HT1080 (cell line): ENCODE data around the gene MTMR3. TPM values are rescaled to one million over a fixed set of nuclear protein-coding genes. Genes with fewer than 3 reads are reported as not detected.
A peak's percentile ranks its signal among the peaks of the same experiment; 100 is the strongest.

Experiments
- DNase-seq: peaks from one replicate; pipeline ENCODE4 v3.0.0-alpha.2; 2015; ENCODE audit warnings: low read depth
- total RNA-seq: library from RNA; depleted of rRNA; stranded (reverse); fragments of >200 nt; shearing (Covaris generic); gene quantifications from 2 replicates; pipeline ENCODE4 v1.2.3, GENCODE V29; 2014

Gene MTMR3
- total RNA-seq, 1 experiment from 2014 or later, result 10.9 TPM

DNA sequence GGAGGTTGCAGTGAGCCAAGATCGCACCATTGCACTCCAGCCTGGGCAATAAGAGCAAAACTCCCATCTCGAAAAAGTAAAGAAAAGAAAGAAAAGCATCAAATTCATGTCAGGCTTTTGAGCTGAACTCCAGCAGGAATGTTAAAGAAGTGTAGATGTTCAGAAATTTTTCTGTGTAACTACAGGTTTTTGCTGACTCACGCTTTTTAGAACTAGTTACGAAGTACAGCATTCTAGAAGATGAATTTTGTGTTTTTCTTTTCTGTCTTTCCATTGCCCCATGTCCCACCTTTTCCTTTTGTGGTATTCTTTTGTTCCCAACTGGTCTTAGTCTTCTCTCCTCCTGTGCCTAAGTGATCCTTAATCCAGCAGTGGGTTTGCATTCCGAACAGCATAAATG lies 141.3 kb downstream of the MTMR3 start:
- no peak for DNase-seq

DNA sequence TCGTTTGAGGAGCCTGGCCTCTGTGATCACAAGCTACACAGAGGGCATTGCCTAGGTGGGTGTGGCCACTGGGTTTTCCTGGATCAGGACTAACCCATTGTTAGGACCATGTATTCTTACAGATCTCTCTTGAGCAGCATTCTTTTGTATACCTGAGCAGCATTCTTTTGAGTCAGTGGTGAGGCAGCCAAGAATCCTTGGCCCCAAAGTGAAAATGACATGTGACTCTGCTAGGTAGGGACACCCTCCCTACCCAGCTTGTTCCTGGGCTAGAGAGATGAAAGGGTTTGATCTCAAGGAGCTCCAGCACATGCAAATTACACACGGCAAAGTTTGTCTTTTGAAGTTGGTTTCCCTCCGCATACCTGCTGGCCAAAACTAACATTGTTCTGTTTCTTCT lies 142.2 kb downstream of the MTMR3 start:
- no peak for DNase-seq

DNA sequence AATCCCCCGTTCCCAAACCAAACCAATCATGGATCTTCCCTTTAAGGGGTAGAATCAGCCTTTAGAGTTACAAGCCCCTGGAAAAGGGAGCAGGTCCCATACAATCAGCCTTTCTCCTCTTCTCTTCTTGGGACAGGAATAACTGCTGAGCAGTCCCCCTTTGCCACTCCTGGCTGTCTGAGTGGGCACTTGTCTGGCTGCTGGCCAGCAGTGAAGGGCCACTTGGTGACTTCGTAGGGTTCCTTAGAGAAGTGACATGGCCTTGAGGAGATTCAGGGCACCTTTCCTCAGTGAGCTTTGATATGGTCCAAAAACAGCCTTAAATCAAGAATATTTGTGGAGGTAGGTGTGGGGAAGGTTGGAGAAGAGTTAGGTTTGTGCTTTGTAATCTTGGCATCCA lies 143.8 kb downstream of the MTMR3 start:
- no peak for DNase-seq

GRCh38 chr22:30027169-30027568 lies 144.2 kb downstream of the MTMR3 start:
- no peak for DNase-seq

- no peak for DNase-seq
Measured at GRCh38 chr22:30027791-30028190, 144.8 kb downstream of the MTMR3 start.

DNA sequence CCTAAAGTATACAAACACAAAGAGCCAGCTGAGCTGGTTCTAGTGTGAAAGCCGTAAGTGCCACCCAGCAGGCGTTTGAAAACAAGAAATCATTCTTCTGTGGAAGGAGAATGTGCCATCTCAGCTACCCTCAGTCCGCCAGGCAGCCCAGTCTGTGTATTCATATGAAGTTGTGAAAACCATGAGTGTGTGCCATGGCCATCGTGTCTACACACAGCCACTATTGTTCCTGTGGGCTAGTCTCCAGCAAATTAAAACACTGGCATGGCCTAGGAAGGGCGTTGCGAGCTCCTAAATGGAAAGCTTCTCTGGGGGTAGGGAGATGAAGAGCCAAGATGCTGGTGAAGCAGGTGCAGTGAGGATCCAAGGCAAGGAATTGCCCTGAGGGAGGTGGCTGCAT lies 145.8 kb downstream of the MTMR3 start:
- no peak for DNase-seq

GRCh38 chr22:30029512-30029911 lies 146.5 kb downstream of the MTMR3 start:
- no peak for DNase-seq

DNA sequence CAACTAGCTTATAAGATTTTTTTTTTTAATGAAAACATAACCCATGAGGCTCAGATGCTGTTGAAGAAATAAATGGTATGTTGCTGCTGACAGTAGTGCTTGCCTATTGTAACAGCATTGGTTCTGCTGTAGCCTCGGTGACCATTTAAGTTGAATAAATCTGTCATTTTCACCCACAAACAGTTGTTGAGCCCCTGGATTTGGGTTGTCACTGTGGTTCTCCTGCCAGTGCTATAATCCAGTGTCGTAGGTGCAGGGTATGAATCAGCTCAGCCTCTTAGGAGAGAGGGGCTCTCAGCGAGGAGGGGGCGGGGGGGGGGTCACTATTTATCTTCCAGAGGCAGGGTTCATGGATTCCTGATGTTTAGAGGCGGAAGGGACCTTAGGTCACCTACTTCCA lies 147.4 kb downstream of the MTMR3 start:
- DNase-seq, result no peak

DNA sequence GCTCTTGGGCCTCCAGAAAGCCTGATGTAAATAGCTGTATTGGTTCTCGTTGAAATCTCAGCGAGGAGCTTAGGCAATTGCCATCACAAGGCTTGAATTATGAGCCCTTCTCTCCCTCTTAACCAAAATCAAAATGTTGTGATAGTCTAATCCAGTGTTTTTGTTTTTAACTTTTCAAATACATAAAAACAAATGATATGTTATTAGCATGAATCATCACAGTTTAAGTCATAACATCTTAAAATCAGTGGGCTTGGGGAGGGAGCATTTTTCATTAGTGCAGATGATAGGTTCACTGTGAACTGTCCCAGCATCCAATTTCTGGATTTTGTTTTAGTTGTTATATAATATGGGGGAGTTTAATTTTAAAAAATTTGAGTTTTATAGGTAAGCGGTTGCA lies 148.4 kb downstream of the MTMR3 start:
- no peak for DNase-seq

- no peak for DNase-seq
Measured at GRCh38 chr22:30031764-30032455, 148.9 kb downstream of the MTMR3 start.

GRCh38 chr22:30033137-30033536 lies 150.2 kb downstream of the MTMR3 start:
- no peak for DNase-seq

- no peak for DNase-seq
Measured at GRCh38 chr22:30033901-30034300, 150.9 kb downstream of the MTMR3 start.

DNA sequence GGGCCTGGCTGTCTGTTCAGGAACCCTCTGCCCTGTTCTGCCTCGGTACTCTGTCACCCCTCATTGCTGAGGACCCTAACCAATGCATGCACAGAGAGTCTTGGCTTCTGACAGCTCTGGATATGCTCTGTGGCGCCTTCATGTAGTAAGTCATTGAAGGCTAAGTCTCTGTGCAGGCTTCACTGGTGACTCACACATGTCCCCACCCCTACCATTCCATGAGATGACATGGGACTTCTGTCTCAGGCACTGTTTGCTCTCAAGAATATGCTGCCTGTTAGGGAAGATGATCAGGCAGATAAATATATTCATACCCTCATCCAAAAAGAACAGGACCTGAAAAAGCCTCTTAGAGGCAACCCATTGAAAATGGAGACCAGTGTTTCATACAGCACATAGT lies 153.7 kb downstream of the MTMR3 start:
- peak; percentile 27 for DNase-seq

DNA sequence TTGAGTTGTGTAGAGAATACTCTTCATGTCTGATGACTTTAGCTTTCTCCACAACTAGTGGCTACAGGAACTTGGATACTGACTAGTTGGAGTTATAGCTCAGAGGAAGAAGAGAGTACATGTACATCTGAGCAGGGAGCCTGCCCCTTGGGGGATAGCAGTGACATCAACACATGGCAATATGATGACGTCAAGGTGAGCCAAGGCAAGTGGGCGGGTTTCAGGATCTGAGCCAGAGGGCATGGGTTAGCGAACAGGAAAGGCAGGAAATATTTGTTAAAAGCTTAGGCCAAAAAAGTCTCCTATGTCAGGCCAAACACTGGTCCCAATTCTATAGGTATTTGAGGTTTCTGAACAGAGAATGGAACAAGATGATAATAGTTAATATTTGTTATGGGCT lies 155.2 kb downstream of the MTMR3 start:
- DNase-seq, result no peak

DNA sequence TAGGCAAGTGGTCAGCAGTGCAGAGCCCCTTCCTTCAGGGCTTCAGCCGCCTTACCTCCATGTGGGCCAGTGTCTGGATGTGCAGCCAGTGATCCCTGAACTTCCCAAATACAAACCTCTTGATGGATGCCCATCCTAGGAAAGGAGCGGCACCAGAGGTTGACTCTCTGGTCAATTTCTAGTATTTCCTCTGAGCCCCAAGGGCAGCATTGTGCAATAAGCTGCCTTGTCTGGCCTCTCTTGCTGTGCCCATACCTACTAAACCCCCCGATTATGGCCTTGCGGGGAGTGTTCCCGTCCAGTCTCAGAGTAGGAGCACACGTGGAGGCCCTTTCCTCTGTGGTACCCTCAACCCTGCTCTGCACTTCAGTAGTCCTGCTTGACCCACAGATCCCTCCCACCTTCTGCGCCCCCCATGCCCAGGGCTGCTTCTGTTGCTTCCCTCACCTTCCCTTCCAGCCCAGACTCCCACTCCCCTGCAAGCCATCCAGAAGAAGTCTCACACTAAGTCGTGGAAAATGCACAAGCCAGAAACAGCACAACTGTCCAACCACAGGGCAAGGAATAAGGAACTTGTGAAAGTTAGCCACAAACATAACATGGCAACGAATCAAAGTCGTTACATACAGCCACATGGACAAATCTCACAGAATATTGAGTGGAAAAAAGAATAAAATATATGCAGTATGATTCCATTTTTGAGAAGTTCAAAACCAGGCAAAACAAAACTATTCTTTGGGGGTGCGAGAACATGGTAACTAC lies 157.7 kb downstream of the MTMR3 start:
- DNase-seq, result no peak

GRCh38 chr22:30041475-30041874 lies 158.5 kb downstream of the MTMR3 start:
- DNase-seq, result no peak

DNA sequence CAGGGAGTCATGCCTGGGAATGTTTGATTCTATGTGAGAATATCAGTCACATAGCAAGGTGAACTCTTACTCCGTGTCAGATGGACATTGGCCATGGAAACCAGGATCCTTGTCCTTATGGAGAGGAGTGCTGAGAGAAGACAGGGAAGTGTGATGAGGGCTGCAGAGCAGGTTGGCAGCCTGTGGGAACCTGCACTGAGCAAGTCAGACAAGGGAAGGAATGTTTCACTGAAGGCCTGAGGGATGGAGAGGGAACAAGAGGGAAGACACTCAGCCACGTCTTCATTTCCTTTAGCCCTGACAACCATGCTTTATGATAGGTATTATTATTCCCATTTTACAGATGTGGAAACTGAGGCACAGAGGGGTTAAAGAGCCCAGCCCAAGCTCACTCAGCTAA lies 158.9 kb downstream of the MTMR3 start:
- DNase-seq, result no peak

GRCh38 chr22:30043161-30043560 lies 160.2 kb downstream of the MTMR3 start:
- DNase-seq, result no peak

DNA sequence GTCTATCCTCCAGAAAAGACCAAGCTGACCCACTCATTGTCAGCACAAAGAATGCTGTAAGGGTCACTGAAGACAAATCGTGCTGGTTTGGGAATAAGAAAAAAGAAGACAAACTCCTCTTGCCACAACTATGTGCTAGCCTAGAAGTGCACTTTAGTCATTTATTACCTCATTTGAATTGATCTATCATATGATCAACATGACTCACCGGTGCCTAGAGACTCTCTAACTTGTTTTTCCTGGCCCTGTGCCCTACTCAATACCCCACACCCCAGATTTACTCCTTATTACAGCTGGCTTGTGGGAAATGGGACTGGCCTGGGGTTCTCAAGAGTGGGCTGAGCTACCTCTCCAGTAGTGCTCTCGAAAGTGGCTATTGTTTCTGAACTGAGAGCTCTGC lies 161.4 kb downstream of the MTMR3 start:
- peak; percentile 86 for DNase-seq

DNA sequence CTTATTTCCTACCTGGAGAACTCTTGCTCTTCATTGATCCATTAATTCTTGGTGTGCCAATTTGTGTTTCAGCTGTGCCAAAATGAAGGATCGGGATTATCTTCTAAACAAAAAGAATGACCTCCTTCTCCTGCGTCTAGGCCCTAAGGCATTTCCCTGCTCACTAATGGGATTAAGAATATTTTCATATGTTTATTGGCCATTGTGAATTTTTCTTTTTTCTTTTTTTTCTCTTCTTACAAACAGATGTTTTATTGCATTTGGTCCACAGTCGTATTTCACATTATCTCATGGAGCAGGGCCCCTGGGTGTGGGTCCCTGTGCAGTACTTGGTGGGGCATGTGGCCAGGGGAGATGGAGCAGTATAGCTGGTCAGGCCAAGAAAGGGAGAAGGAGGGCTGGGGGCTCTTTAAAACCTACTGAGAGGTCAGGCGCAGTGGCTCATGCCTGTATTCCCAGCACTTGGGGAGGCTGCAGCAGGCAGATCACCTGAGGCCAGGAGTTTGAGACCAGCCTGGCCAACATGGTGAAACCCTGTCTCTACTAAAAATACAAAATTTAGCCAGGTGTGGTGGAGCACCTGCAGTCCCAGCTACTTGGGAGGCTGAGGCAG lies 162.0 kb downstream of the MTMR3 start:
- no peak for DNase-seq

DNA sequence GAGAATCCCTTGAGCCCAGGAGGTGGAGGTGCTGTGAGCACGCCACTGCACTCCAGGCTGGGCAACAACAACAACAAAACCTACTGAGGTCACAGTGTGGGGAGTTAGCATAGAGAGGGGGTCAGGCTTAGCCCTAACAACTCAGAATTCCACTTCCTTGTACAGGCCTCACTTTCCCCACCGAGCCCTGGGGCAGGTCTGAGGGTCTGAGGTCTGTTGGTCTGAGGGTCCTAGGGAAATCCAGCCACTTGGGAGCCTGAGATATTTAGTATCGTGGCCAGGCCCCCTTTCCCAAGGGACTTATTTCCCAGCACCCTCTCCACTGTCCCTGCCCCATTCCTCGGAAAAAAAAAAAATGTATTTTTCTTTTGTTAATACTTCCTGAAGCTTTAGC lies 162.5 kb downstream of the MTMR3 start:
- DNase-seq, result no peak

DNA sequence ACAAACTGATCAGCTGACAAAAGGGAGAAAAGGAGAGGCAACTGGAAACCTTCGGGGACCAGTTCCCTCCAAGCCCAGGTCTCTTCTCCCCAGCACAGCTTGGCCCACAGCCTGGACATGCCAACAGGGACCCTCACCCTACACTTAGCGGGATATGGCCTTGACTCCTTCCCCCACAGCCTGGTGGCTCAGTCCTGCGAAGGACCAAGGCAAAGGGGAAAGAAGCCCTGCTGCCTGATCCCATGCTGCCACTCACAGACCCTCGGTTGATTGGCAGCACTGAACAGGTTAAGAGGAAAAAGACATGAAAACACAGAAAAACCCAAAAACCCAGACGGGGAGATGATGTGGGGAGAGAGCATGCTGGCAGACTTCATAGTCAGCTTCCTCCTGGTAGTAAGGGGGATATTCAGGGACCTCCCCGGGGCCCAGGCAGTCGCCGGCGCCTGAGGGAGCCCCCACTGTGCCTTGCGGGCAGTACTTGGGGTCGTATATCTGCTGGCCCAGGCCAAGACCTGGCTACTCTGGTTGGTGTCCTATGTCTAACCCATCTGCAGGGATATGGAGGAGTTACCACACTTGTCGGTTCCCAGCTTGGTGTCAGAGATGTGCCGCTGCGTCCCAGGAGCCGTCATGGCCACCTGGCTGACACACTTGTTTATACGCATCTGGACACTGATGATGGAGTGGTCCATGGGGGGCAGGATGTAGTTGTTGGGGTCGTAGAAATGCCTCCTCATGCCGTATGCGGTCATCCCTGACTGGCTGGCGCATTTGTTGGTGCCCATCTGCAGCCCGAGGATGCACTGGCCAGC lies 163.1 kb downstream of the MTMR3 start:
- no peak for DNase-seq
